Bronchial epithelial cell (primary cell): ENCODE results near the gene DMPK. TPM values are rescaled to one million over a fixed set of nuclear protein-coding genes. Genes with fewer than 3 reads are reported as not detected.

Experiments
- DNase-seq: peaks from one replicate; pipeline ENCODE4 v3.0.0-alpha.2; 2010; ENCODE audit warnings: low read depth
- FAIRE-seq: peaks from 2 replicates; lab custom pipeline; 2011; peaks lifted over from hg19 to GRCh38; lab: Jason Lieb, UNC
- H3K27me3 ChIP-seq: 2 replicates; pipeline ENCODE4 v1.5.1; 2011; ENCODE audit warnings: low read length; ENCODE audit not compliant: control insufficient read depth, insufficient read depth
- H3K36me3 ChIP-seq: 2 replicates; pipeline ENCODE4 v1.5.1; 2011; ENCODE audit warnings: low read length; ENCODE audit not compliant: control insufficient read depth, insufficient read depth
- H3K4me3 ChIP-seq: 2 replicates; pipeline ENCODE4 v1.5.1; 2011; ENCODE audit warnings: mild to moderate bottlenecking, low read depth, low read length, control low read depth
- total RNA-seq: library from RNA; depleted of rRNA; stranded (reverse); fragments of >200 nt; gene quantifications from 2 replicates; pipeline ENCODE4 v1.2.1, GENCODE V29; 2014
- TF ChIP-seq, protein P1 (sequence below): IDR thresholded peaks from 2 replicates; pipeline ENCODE4 v1.5.1; 2011; ENCODE audit warnings: mild to moderate bottlenecking, moderate library complexity, low read length, control low read depth, inconsistent platforms; ENCODE audit not compliant: insufficient read depth, severe bottlenecking

DMPK gene
- total RNA-seq, 1 donor from 2014 or later = 4.7 TPM

DNA sequence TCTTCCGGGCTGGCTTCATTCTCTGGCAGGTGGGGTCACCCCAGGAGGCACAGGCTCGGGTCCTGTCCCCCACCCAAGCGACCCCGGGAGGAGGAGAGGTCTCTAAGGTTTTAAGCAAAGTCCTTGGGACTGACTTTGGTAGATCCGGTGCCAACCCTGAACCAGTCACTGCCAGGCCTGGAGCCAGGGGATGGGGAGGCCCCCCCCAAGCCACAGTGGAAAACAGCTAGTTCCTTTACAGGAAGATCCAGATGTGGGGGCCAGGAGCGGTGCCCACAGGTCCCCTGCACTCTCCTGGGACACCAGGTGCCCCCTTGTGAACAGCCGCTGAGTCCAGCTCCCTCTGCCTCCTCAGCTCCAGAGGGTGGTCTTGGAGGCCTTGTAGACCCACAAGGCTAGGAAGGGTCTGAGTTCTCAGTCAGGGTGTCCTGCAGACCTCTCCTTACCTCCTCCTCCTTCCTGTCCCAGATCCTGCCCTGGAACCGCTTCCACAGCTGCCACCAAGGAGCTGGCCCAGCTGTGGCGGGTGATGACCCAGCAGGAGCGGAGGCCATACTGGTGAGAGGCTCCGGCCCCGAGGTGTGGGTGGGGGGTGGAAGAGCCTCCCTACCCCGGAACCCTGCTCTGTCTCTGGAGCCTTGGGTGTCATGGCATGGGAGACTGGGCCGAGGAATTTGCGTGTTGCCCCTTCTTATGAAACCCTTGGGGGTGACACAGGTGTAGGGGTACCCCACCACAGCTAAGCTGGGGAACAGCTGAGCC, 19.2 kb downstream of the DMPK start:
- DNase-seq (no peak), FAIRE-seq (peak; percentile 36)
- Histone ChIP-seq H3K27me3 (no peaks in the 10 kb centered on the region), H3K4me3 (no peak overlapping the region), H3K36me3 (no peaks in the 10 kb centered on the region)
- TF ChIP-seq, protein P1, sequence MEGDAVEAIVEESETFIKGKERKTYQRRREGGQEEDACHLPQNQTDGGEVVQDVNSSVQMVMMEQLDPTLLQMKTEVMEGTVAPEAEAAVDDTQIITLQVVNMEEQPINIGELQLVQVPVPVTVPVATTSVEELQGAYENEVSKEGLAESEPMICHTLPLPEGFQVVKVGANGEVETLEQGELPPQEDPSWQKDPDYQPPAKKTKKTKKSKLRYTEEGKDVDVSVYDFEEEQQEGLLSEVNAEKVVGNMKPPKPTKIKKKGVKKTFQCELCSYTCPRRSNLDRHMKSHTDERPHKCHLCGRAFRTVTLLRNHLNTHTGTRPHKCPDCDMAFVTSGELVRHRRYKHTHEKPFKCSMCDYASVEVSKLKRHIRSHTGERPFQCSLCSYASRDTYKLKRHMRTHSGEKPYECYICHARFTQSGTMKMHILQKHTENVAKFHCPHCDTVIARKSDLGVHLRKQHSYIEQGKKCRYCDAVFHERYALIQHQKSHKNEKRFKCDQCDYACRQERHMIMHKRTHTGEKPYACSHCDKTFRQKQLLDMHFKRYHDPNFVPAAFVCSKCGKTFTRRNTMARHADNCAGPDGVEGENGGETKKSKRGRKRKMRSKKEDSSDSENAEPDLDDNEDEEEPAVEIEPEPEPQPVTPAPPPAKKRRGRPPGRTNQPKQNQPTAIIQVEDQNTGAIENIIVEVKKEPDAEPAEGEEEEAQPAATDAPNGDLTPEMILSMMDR = no peak

DNA sequence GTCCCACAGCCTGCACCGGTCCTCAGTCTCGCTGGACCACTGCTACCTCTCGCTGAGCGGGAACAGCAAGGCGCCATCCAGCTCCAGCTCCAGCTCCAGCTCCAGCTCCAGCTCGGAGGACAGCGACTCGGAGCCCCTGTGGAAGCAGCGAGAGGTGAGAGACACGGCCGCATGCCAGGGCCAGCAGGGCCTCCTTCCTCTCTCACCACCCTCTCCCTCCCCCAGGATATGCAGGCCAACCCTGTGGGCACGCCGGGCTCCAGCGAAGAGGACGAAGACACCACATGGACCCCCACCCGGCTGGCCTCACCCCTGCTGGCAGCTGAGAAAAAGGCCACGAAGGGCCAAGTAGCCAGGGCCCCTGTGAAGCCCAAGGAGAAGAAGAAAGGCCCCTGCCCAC, 20.6 kb downstream of the DMPK start:
- DNase-seq (no peak), FAIRE-seq (no peak)
- H3K4me3 ChIP-seq = no peak overlapping the region
- TF ChIP-seq, protein P1 = no peak
- no peaks in the 10 kb centered on the region for H3K36me3 ChIP-seq
- no peaks in the 10 kb centered on the region for H3K27me3 ChIP-seq

DNA sequence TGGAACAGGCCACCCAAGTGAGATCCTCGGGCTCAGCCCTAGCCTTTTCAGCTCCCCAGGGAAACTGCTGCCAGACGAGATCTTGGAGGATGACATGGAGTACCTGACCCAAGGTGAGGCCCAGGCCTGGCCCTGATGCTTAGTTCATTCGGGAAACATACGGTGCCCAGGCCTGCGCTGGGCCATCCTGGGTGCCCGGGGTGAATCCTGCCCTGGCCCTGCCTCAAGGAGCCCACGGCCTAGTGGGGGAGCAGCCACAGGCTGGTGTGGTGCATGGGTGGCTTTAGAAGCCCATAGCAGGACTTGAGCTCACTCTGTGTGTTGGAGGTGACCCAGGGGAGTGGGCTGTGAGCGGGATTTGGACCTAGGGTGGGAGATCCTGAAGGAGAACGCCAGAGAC, 23.4 kb downstream of the DMPK start:
- no peak overlapping the region for H3K4me3 ChIP-seq
- no peaks in the 10 kb centered on the region for H3K36me3 ChIP-seq
- H3K27me3 ChIP-seq = no peaks in the 10 kb centered on the region
- FAIRE-seq (no peak), DNase-seq (no peak)
- TF ChIP-seq, protein P1 = no peak

DNA sequence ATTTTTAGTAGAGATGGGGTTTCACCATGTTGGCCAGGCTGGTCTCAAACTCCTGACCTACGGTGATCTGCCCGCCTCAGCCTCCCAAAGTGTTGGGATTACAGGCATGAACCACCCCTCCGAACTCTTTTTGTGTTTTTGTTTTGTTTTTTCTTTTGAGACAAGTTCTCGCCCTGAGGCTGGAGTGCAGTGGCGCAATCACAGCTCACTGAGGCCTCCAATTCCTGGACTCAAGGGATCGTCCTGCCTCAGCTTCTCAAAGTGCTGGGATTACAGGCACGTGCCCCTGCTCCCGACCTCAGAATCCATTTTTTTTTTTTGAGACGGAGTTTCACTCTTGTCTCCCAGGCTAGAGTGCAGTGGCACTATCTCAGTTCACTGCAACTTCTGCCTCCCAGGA, 24.6 kb downstream of the DMPK start:
- DNase-seq = no peak
- no peak for FAIRE-seq
- no peak overlapping the region for H3K4me3 ChIP-seq
- TF ChIP-seq, protein P1 = no peak
- H3K27me3 ChIP-seq = no peaks in the 10 kb centered on the region
- H3K36me3 ChIP-seq = no peaks in the 10 kb centered on the region

DNA sequence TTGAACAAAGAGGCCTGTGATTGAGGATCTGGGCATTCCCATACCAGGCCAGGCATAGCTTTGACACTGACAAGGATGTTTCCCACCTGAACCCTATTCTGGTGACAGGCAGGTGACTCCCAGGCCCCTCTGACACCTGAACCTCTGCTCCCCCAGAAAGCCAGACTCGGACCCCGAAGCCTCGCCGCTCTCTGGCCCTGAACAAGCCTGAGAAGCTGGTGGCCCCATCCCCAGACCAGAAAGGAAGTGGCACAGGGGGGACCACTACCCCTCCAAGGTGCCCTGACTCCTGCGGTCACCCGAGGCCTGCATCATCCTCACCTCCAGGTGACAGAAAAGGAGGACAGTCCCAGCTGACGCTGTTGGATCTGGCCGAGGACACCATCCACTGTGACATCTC, 28.0 kb downstream of the DMPK start:
- Histone ChIP-seq H3K36me3 (no peaks in the 10 kb centered on the region), H3K4me3 (no peak overlapping the region), H3K27me3 (no peaks in the 10 kb centered on the region)
- DNase-seq (no peak), FAIRE-seq (no peak)
- TF ChIP-seq, protein P1 = no peak

DNA sequence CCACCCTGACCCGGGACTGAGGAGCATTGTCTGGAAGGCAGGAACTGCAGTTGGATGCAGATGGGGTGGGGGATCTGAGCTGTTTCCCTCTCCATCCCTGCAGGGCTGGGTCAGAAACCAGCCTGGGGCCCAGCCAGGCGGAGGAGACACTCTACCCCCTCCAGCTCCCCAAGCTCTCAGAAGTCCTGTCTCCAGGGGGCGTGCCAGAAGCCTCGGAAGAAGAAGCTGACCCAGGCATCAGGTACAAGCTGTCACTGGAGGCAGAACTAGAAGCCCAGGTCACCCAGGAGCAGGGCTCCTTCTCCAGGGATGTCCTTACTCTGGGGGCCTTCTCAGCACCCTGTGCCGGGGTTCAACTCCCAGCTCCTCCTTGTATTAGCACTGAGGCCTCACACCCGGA, 28.7 kb downstream of the DMPK start:
- DNase-seq (no peak), FAIRE-seq (no peak)
- no peak overlapping the region for H3K4me3 ChIP-seq
- TF ChIP-seq, protein P1 = no peak
- no peaks in the 10 kb centered on the region for H3K36me3 ChIP-seq
- no peaks in the 10 kb centered on the region for H3K27me3 ChIP-seq
